Measurements from ENCODE around the gene CETN3.

DNA sequence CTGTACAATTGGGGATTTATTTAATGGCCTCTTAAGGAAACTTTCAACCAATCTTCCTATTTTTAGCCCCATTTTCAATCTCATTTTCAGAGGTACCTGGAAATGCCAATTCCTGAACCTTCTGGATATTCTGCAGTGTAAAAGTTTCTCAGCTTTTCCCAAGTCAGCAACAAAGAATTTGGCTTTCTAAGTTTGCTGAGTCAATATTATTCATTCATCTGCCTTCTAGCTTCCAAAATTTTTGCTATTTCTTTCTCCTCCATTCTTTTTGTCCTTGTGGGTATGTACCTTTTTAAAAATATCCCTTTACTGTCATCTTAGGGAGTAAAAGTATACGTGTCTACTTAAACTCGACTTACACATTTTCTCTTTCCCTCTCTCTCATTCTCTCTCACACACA lies 25.7 kb downstream of the CETN3 start:
- TF ChIP-seq, protein P1, sequence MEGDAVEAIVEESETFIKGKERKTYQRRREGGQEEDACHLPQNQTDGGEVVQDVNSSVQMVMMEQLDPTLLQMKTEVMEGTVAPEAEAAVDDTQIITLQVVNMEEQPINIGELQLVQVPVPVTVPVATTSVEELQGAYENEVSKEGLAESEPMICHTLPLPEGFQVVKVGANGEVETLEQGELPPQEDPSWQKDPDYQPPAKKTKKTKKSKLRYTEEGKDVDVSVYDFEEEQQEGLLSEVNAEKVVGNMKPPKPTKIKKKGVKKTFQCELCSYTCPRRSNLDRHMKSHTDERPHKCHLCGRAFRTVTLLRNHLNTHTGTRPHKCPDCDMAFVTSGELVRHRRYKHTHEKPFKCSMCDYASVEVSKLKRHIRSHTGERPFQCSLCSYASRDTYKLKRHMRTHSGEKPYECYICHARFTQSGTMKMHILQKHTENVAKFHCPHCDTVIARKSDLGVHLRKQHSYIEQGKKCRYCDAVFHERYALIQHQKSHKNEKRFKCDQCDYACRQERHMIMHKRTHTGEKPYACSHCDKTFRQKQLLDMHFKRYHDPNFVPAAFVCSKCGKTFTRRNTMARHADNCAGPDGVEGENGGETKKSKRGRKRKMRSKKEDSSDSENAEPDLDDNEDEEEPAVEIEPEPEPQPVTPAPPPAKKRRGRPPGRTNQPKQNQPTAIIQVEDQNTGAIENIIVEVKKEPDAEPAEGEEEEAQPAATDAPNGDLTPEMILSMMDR (IDR thresholded peaks at IDR 0.05; ENCODE audit: low read length) = no peak
- TF ChIP-seq EZH2phosphoT487 (IDR thresholded peaks at IDR 0.05; ENCODE audit: low read length) = no peak
